HG02678 (cell line): ENCODE results near the gene CXCL9.
"Not testable (repeated sequence)": the region's sequence is repeated elsewhere in the genome, so short reads cannot be mapped to it uniquely, and the experiment has no call there.

Experiments used
- ATAC-seq: cut with Tn5 transposase; IDR thresholded peaks from one replicate; pipeline ENCODE4 v1.9.1; 2021; ENCODE audit warnings: mild to moderate bottlenecking, moderate library complexity; ENCODE audit not compliant: unreplicated experiment

The CXCL9 gene

GRCh38 chr4:76012388-76012801, 5.1 kb upstream of the CXCL9 start:
- no peak for ATAC-seq

GRCh38 chr4:76011700-76012387, 4.5 kb upstream of the CXCL9 start:
- peak; percentile 59 for ATAC-seq

- no peak for ATAC-seq
Measured at GRCh38 chr4:76011018-76011670, 3.8 kb upstream of the CXCL9 start.

- ATAC-seq: no peak
Measured at GRCh38 chr4:76010576-76010975, 3.3 kb upstream of the CXCL9 start.

GRCh38 chr4:76009311-76009710, 2.0 kb upstream of the CXCL9 start:
- no peak for ATAC-seq

- no peak for ATAC-seq
Measured at GRCh38 chr4:76003620-76004019, 3.7 kb downstream of the CXCL9 start.

GRCh38 chr4:76003035-76003434, 4.3 kb downstream of the CXCL9 start:
- no peak for ATAC-seq

GRCh38 chr4:76002176-76002575, 5.1 kb downstream of the CXCL9 start:
- ATAC-seq: no peak

- no peak for ATAC-seq
Measured at GRCh38 chr4:76001700-76002099, 5.6 kb downstream of the CXCL9 start.

- ATAC-seq: no peak
Measured at GRCh38 chr4:76000279-76000678, 7.0 kb downstream of the CXCL9 start.

- ATAC-seq: not testable (repeated sequence)
Measured at GRCh38 chr4:75998525-75999147, 8.7 kb downstream of the CXCL9 start.

- ATAC-seq: no peak
Measured at GRCh38 chr4:75997946-75998345, 9.4 kb downstream of the CXCL9 start.

- no peak for ATAC-seq
Measured at GRCh38 chr4:75997081-75997480, 10.2 kb downstream of the CXCL9 start.

- ATAC-seq: no peak
Measured at GRCh38 chr4:75995727-75996126, 11.6 kb downstream of the CXCL9 start.

GRCh38 chr4:75992462-75992861, 14.8 kb downstream of the CXCL9 start:
- no peak for ATAC-seq

- ATAC-seq: no peak
Measured at GRCh38 chr4:75989846-75990528, 17.3 kb downstream of the CXCL9 start.

GRCh38 chr4:75985116-75985515, 22.2 kb downstream of the CXCL9 start:
- ATAC-seq: no peak

- no peak for ATAC-seq
Measured at GRCh38 chr4:75980576-75980975, 26.7 kb downstream of the CXCL9 start.

GRCh38 chr4:75976177-75976576, 31.1 kb downstream of the CXCL9 start:
- ATAC-seq: no peak

- ATAC-seq: no peak
Measured at GRCh38 chr4:75973766-75974165, 33.5 kb downstream of the CXCL9 start.

GRCh38 chr4:75968084-75968483, 39.2 kb downstream of the CXCL9 start:
- ATAC-seq: no peak

- no peak for ATAC-seq
Measured at GRCh38 chr4:75963558-75963957, 43.8 kb downstream of the CXCL9 start.
